Endothelial cell of umbilical vein (primary cell): ENCODE measurements around the gene RANGAP1. TPM values are rescaled to one million over a fixed set of nuclear protein-coding genes. Genes with fewer than 3 reads are reported as not detected.

Experiments used
- BruUV-seq: library from RNA; stranded (reverse); fragments of 400-500 nt; replicated peaks from 2 replicates; lab custom pipeline; 2021; lab: Mats Ljungman, UMichigan
- CTCF ChIA-PET: fragments of 300-600, 350-600 bp; sonication (Branson Sonifier 250); formaldehyde crosslinking; loops from one replicate; lab custom pipeline; 2021; ENCODE audit warnings: antibody characterized with exemption, inconsistent platforms; lab: Charles Lee
- POLR2A ChIA-PET: fragments of 300-600, 350-600 bp; sonication (Branson Sonifier 250); formaldehyde crosslinking; loops from one replicate; lab custom pipeline; 2021; ENCODE audit warnings: antibody characterized with exemption, inconsistent platforms; lab: Charles Lee
- DNase-seq: peaks from one replicate; pipeline ENCODE4 v3.0.0-alpha.2; 2011; ENCODE audit warnings: low read depth, low spot score
- FAIRE-seq: peaks from 2 replicates; lab custom pipeline; 2011; peaks lifted over from hg19 to GRCh38; lab: Jason Lieb, UNC
- H2AFZ ChIP-seq: 2 replicates; pipeline ENCODE4 v1.6.0; 2012; ENCODE audit warnings: low read depth, low read length, control low read depth, inconsistent platforms
- H3K27ac ChIP-seq: 2 replicates; pipeline ENCODE4 v1.5.1; 2011; ENCODE audit warnings: low read depth, mild to moderate bottlenecking, control low read depth, low read length, moderate library complexity; ENCODE audit not compliant: insufficient read depth
- H3K27me3 ChIP-seq, 2 experiments: 2 replicates each; pipeline versions ENCODE4 v1.6.0 to v1.6.1; 2011; ENCODE audit warnings: low read length in 2 of 2, mixed read lengths in 1 of 2; ENCODE audit not compliant: control insufficient read depth in 2 of 2, insufficient read depth in 2 of 2
- H3K36me3 ChIP-seq, 2 experiments: 2 replicates in 1 of 2; 3 replicates in 1 of 2; pipeline ENCODE4 v1.5.1; 2011; ENCODE audit warnings: low read length in 2 of 2, mild to moderate bottlenecking in 1 of 2, moderate library complexity in 1 of 2; ENCODE audit not compliant: control insufficient read depth in 2 of 2, insufficient read depth in 2 of 2; ENCODE audit errors: extremely low read depth in 1 of 2
- H3K4me1 ChIP-seq: 3 replicates; pipeline ENCODE4 v1.5.1; 2011; ENCODE audit warnings: mild to moderate bottlenecking, low read length; ENCODE audit not compliant: control insufficient read depth, insufficient read depth; ENCODE audit errors: extremely low read depth
- H3K4me2 ChIP-seq: 2 replicates; pipeline ENCODE4 v1.6.1; 2011; ENCODE audit warnings: low read length, control low read depth, mixed read lengths; ENCODE audit not compliant: insufficient read depth
- H3K4me3 ChIP-seq, 3 experiments: fragments of 200-600 bp in 1 of 3; sonication (generic), shearing (Covaris generic) in 1 of 3; replicated peaks in 1 of 3; 2 replicates each; pipeline ENCODE4 v1.5.1; 2011 to 2016; ENCODE audit warnings: control low read depth in 3 of 3, low read length in 3 of 3, mild to moderate bottlenecking in 2 of 3, inconsistent platforms in 1 of 3, low read depth in 1 of 3, moderate library complexity in 1 of 3; ENCODE audit not compliant: insufficient read depth in 1 of 3
- H3K79me2 ChIP-seq: 2 replicates; pipeline ENCODE4 v1.6.0; 2012; ENCODE audit warnings: low read length, inconsistent platforms; ENCODE audit not compliant: control insufficient read depth, insufficient read depth
- H3K9ac ChIP-seq: replicated peaks from 2 replicates; pipeline ENCODE3; 2011; ENCODE audit warnings: low read length, control low read depth; ENCODE audit not compliant: insufficient read depth; ENCODE audit errors: extremely low read depth
- H3K9me1 ChIP-seq: replicated peaks from 3 replicates; pipeline ENCODE4 v1.6.0; 2011; ENCODE audit warnings: mild to moderate bottlenecking, low read length; ENCODE audit not compliant: control insufficient read depth, insufficient read depth; ENCODE audit errors: extremely low read depth
- H3K9me3 ChIP-seq: replicated peaks from 2 replicates; pipeline ENCODE4 v1.5.1; 2012; ENCODE audit warnings: low read length, inconsistent platforms; ENCODE audit not compliant: control insufficient read depth, insufficient read depth
- H4K20me1 ChIP-seq: replicated peaks from 2 replicates; pipeline ENCODE3; 2011; ENCODE audit warnings: mild to moderate bottlenecking, low read length; ENCODE audit not compliant: control insufficient read depth, insufficient read depth; ENCODE audit errors: extremely low read depth
- EZH2 ChIP-seq: IDR thresholded peaks from 2 replicates; pipeline ENCODE4 v1.6.1; 2012; ENCODE audit warnings: borderline replicate concordance, low read depth, mild to moderate bottlenecking, moderate library complexity, low read length, inconsistent platforms; ENCODE audit not compliant: severe bottlenecking
- FOS ChIP-seq: IDR thresholded peaks from 2 replicates; pipeline ENCODE4 v1.6.1; 2011; ENCODE audit warnings: mild to moderate bottlenecking, low read length, moderate library complexity, borderline replicate concordance; ENCODE audit not compliant: insufficient read depth
- GATA2 ChIP-seq: IDR thresholded peaks from 2 replicates; pipeline ENCODE4 v1.7.0; 2011; ENCODE audit warnings: low read depth, mild to moderate bottlenecking, moderate library complexity, mixed read lengths, low read length; ENCODE audit not compliant: insufficient read length, insufficient read depth
- JUN ChIP-seq: IDR thresholded peaks from 2 replicates; pipeline ENCODE4 v1.6.1; 2011; ENCODE audit warnings: borderline replicate concordance, low read depth; ENCODE audit not compliant: insufficient read length, insufficient read depth
- MYC ChIP-seq: IDR thresholded peaks from one replicate; pipeline ENCODE4 v1.6.1; 2011; ENCODE audit warnings: mild to moderate bottlenecking, low read depth, low read length
- POLR2A ChIP-seq: IDR thresholded peaks from 2 replicates; pipeline ENCODE4 v1.6.1; 2012; ENCODE audit warnings: low read depth, mild to moderate bottlenecking, control low read depth, low read length
- POLR2AphosphoS5 ChIP-seq: IDR thresholded peaks from 2 replicates; pipeline ENCODE4 v1.6.1; 2012; ENCODE audit warnings: low read depth, mild to moderate bottlenecking, control low read depth, low read length, moderate library complexity; ENCODE audit not compliant: insufficient read depth
- dilution Hi-C: fragments of 300-500 bp; cut with MboI; formaldehyde crosslinking; loops from one replicate; pipeline ENCODE4 v1.15.0; 2019; ENCODE audit warnings: low sequenced_read_pairs; ENCODE audit not compliant: extremely low pct_ligation_motif_present
- intact Hi-C: fragments of 100-400 bp; cut with micrococcal nuclease; formaldehyde crosslinking; loops from one replicate; pipeline ENCODE4 v1.10.0; 2022
- polyA plus RNA-seq, 4 experiments: library from polyadenylated mRNA; depleted of rRNA in 3 of 4; stranded (reverse) in 3 of 4; unstranded in 1 of 4; fragments of >200 nt; gene quantifications; 2 replicates each; pipeline versions ENCODE4 v1.2.1 to v1.2.3, GENCODE V29; 2011 to 2012; ENCODE audit warnings: missing spikeins in 1 of 4
- total RNA-seq: library from RNA; stranded (reverse); gene quantifications from 2 replicates; pipeline ENCODE4 v1.2.3, GENCODE V29; 2021
- TF ChIP-seq, protein P1 (sequence below), 2 donors: IDR thresholded peaks; 1 replicate in 1 of 2; 2 replicates in 1 of 2; pipeline ENCODE4 v1.5.1; 2011; ENCODE audit warnings: low read length in 2 of 2, mild to moderate bottlenecking in 2 of 2, moderate library complexity in 2 of 2, control low read depth in 1 of 2, inconsistent platforms in 1 of 2, low read depth in 1 of 2; ENCODE audit not compliant: insufficient read depth in 1 of 2; ENCODE audit errors: extremely low read depth in 1 of 2
- TF ChIP-seq, protein P2 (sequence below): IDR thresholded peaks from 2 replicates; pipeline ENCODE4 v1.6.1; 2011; ENCODE audit not compliant: insufficient read depth, insufficient read length

Gene RANGAP1
- total and polyA plus RNA-seq, 2 donors (not counting 3 experiments of a cell fraction or from before 2014, with no cell fraction given), result 169 to 182 TPM

DNA sequence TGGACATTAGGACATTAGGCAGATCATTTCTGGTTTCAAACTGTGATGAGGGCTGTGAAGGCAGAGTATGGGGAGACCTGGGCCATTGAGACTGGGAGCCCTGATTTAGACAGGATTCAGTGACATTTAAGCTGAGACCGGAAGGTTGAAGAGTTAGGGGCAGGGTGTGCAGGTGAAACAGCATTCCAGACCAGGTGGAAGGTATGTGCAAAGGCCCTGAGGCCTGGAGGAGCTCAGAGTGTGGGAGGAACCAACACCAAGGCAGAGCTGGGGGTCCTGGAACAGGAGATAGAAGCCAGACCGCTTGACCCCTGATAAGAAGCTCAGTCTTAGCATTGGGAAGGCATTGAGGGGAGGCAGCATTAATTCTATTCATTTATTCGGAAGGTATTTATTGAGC lies 47.8 kb upstream of the RANGAP1 start:
- TF ChIP-seq POLR2A (no peak), GATA2 (no peak), POLR2AphosphoS5 (no peak), MYC (no peak), FOS (no peak), JUN (no peak), EZH2 (no peak)
- TF ChIP-seq, protein P1, sequence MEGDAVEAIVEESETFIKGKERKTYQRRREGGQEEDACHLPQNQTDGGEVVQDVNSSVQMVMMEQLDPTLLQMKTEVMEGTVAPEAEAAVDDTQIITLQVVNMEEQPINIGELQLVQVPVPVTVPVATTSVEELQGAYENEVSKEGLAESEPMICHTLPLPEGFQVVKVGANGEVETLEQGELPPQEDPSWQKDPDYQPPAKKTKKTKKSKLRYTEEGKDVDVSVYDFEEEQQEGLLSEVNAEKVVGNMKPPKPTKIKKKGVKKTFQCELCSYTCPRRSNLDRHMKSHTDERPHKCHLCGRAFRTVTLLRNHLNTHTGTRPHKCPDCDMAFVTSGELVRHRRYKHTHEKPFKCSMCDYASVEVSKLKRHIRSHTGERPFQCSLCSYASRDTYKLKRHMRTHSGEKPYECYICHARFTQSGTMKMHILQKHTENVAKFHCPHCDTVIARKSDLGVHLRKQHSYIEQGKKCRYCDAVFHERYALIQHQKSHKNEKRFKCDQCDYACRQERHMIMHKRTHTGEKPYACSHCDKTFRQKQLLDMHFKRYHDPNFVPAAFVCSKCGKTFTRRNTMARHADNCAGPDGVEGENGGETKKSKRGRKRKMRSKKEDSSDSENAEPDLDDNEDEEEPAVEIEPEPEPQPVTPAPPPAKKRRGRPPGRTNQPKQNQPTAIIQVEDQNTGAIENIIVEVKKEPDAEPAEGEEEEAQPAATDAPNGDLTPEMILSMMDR (IDR thresholded peaks at IDR 0.05; ENCODE audit: extremely low read depth in 1 of 2, insufficient read depth in 1 of 2, low read depth in 1 of 2, low read length in 2 of 2), result no peak
- TF ChIP-seq, protein P2, sequence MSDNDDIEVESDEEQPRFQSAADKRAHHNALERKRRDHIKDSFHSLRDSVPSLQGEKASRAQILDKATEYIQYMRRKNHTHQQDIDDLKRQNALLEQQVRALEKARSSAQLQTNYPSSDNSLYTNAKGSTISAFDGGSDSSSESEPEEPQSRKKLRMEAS, result no peak
- no peak overlapping the region for H3K9ac ChIP-seq
- no peaks in the 10 kb centered on the region for H3K9me3 ChIP-seq
- H4K20me1 ChIP-seq, result no peaks in the 10 kb centered on the region
- H3K4me3 ChIP-seq, result no peak overlapping the region
- FAIRE-seq, result no peak
- no peaks in the 10 kb centered on the region for H3K79me2 ChIP-seq
- H2AFZ ChIP-seq, result no peak overlapping the region
- no peaks in the 10 kb centered on the region for H3K4me1 ChIP-seq
- no peak overlapping the region for H3K4me2 ChIP-seq
- dilution Hi-C loops, result no loop called here
- CTCF ChIA-PET, result interaction anchor here (0.8 kb wide), 1 partner anchor 184 kb away, joined by 3 read pairs; no protein-coding TSS in a partner anchor
- no TSS peak for BruUV-seq
- no peak for DNase-seq
- H3K36me3 ChIP-seq, result peaks cover 13 to 57% of the 10 kb centered on the region in 2 experiments
- intact Hi-C loops, result no loop called here
- H3K27ac ChIP-seq, result no peak overlapping the region
- no peaks in the 10 kb centered on the region for H3K27me3 ChIP-seq
- no peaks in the 10 kb centered on the region for H3K9me1 ChIP-seq
- POLR2A ChIA-PET, result no interaction called here
